Activated CD4-positive, alpha-beta T cell treated with anti-CD3 and anti-CD28 coated beads for 24 hours (primary cell): ENCODE results near the gene ELFN2.

Experiments used
- DNase-seq, 2 donors: peaks; one replicate each; pipeline ENCODE4 v3.0.0-alpha.2; 2020; ENCODE audit warnings: low read depth in 2 of 2

The ELFN2 gene

DNA sequence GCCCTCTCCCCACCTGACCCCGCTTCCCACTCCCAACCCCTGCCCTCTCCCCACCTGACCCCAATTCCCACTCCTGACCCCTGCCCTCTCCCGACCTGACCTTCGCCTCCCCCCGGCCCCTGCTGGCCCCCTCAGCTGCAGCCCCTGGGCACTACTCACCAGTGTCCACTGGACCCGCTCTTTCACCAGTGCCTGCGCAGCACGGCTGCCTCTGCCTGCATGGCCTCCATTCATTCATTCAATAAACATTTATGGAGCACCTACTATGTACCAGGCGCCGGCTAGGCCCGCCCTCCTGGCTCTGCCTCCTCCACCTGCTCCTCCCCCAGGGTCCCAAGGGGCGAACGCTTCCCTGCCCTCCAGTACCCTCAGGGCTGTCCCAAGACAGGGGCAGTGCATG lies 42.6 kb downstream of the ELFN2 start:
- DNase-seq: no peak

DNA sequence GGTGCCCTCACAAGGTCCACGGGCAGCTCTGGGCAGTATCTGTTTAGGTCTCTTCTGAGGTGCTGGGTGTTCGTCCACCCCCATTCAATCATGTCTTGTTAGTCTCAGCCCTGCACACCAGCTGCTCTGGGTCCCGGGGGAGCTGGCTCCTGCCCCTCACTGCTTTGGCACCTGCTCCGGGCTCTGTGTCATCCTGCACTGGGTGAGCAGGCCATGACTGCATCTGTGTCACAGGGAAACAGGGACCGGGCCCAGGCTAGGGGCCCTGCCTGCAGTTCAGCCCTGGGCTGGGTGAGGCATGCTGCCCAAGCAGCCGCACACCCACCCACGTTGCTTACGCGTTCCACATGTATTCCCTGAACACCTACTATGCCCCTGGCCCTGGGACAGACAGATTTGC lies 43.9 kb downstream of the ELFN2 start:
- no peak for DNase-seq

DNA sequence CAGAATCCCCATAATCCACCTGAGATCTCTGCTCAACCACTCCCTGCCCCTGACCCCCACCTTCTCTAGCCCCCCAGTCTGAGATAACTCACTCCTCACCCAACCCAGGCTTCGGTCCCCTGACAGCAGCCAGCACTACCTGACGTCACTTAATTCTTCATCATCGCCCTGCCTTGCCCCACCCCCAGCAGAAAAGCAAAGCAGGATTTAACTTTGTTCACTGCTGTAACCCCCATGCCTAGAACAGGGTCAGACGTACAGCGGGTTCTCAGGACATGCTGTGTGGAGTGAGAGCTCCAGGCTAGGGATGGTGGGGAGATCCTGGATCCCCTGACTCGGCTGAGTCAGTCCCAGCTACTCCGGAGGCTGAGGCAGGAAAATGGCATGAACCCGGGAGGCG lies 45.8 kb downstream of the ELFN2 start:
- no peak for DNase-seq

DNA sequence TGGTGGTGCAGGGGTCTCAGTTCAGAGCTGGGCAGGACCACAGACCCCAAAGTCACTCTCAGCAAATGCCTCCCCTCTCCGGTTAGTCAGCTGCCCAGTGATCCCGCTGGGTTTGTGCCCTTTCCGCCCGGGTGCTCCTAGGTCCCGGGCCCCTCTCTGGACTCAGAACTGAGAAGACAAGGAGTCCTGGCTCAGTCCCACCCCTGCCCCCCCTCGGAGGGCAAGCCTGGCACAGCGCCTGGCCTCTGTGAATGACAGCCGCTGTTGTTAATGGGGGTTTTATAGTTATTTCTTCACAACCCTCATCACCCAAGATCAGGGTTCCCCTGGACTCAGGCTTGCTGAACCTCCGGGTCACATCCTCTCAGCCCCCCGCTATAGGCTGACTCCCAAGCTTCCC lies 47.6 kb downstream of the ELFN2 start:
- DNase-seq: no peak

GRCh38 chr22:37379085-37379484 lies 48.2 kb downstream of the ELFN2 start:
- no peak for DNase-seq

DNA sequence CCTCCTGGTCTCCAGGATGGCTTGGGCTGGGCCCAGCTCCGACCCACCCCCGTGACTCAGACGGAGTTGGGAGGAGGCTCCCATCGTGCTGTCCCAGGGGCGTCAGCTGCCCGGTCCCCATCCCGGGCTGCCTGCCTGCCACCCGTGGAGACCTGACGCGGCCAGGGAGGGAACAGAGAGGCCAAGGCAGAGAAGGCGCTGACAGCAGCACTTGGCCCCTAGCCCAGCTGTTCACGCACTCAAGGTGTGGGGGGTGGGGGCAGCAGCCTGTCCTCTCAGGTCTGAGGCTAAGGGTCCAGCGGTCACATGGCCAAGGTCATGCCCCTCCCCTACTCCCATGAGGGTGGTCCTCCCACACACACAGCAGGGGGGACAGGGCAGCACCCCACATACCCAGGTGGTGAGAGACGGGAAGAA lies 48.6 kb downstream of the ELFN2 start:
- DNase-seq: no peak

GRCh38 chr22:37377927-37378326 lies 49.4 kb downstream of the ELFN2 start:
- no peak for DNase-seq

DNA sequence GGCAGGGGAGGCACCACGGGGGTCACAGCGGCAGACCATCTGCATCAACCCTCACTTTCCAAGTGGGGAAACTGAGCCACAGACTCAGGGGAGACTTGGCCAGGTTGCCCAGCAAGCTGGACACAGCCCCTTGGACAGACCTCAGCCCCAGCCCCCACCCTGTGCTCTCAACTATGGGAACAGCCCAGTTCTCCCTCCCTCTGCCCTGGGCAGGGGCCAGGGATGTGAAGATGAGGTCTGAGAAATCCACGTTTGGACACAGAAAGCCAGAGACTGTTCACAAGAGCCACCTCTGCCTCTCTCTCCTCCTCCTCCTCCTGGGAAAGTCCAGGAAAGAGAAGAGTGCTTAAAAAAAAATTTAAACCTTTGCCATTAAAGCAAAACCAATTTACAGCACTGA lies 50.1 kb downstream of the ELFN2 start:
- no peak for DNase-seq

GRCh38 chr22:37376643-37377042 lies 50.6 kb downstream of the ELFN2 start:
- no peak for DNase-seq

GRCh38 chr22:37375801-37376200 lies 51.5 kb downstream of the ELFN2 start:
- DNase-seq: no peak

- no peak for DNase-seq
These were observed 52.7 kb downstream of the ELFN2 start for GRCh38 chr22:37374571-37374970.

- DNase-seq: no peak
These were observed 53.8 kb downstream of the ELFN2 start for GRCh38 chr22:37373451-37373850.

GRCh38 chr22:37371911-37372310 lies 55.4 kb downstream of the ELFN2 start:
- no peak for DNase-seq

DNA sequence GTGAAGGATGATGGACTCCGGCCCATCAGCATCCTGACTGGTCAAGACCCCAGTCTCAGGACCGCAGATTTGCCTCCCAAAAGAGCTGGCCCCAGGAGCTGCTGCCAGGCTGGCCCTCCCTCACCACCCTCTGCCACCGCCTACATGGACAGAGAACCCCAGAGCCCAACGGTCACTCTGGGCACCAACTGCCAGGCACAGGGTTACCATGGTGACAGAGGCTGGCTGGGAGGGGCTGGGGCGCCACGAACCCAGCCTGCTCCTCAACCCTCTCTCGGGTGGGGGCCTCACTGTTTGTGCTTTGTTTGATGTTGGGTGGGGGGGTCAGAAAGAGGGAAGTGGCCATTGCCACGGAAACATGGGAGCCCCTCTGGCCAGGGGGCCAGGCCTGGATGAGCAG lies 55.8 kb downstream of the ELFN2 start:
- DNase-seq: no peak

DNA sequence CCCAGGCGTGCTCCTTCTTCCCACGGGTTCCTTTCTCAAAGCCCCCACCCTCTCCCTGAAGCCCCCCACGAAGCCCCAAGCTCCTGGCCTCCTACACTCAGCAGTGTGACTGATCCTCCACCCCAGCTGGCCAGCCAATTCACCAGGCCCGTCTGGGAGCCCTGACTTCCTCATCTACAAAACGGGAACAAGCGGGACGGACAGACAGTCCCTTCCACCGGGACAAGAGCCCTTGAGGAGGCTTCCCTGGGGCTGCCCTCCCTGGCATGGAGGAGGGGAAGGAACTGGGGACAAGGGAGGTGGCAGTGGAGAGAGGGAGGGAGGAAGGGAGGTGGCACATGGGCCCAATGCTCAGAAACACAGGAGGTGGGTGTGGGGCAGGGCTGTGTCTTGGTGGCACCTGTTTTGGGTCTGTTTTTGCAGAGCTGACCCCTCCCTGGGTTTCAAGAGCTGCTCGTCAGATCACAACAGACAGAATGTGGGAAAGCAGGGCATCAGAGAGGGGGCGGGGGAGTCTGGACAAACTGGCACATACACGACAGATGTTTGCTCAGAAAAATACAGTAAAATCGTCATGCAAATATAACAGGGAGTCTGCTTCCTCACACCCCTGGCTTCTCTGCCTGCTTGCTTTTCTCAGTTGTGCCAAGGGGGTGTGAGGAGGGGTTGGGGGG lies 56.8 kb downstream of the ELFN2 start:
- DNase-seq: no peak

DNA sequence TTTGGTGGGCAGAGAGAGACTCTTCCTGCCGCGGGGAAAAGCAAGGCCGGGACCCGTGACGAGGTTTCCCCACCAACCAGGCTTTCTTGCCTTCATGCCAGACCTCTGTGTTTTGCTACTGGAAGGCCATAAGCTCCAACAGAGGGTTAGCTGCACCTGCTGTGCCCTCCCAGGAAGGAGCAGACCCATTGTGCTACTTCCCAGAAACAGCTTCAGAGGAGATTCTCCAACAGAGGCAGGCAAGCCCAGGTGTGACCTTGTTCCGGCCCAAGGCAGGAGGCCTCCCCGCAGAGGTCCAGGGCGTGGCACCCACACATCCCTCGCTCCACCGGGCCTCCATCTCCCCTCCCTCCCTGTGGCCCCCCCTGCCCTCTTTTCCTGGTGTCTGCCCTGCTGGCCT lies 57.8 kb downstream of the ELFN2 start:
- DNase-seq: no peak

DNA sequence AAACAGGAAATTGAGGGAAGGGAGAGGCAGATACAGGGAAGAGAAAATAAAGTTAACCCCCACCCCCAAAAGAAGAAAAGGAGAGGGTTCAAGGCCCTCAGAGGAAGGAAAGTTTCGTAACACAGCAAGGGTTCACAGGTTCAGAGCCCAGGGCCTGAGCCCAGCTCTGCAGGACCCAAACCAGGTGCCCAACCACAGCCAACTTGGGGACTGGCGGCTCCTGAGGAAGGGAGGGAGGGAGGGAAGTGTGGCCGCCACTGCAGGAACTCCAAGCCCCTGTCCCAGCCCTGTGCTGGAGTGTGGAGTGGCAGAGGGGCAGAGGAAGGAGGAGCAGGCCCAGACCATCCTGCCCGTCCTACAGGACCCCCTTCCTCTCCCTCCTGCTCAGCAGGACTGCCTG lies 59.2 kb downstream of the ELFN2 start:
- DNase-seq: no peak

DNA sequence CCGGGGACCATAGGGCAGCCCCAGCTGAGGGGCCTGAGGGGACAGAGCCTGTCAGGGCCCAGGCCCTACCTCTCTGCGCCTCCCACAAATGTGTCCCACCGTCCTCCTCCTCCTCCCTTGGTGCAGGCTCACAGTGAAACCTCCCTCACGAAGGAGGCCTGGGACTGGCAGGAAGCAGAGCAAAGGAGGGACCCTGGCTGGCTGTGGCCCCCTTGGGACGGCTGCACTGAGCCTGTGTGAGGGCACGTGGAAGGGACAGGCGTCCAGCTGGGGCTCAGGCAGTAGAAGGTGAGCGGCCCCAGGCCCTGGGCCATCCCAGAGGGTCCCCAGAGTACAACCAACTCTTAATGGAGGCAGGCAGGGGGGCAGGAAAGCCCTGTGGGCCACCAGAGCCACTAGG lies 60.7 kb downstream of the ELFN2 start:
- no peak for DNase-seq

DNA sequence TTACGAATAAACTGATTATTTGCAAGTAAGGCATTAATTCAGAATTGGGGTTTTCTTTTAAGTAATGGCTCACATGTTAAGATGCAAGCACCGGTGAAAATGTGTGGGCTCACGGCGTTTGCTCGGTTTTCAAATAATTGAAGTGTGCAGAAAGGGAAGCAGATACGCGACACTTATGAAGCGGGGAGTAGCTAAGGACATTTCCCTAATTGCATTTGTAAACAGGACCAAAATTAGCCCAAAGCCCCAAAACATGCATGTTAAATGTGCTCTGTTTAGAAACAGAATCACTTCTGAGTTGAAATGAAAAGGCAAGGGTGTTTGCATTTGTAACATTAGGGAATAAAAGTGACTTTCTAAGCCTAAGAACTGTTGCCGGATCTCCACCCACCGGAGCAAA lies 61.3 kb downstream of the ELFN2 start:
- no peak for DNase-seq

GRCh38 chr22:37363261-37363992 lies 63.9 kb downstream of the ELFN2 start:
- DNase-seq: no peak

GRCh38 chr22:37362621-37363020 lies 64.7 kb downstream of the ELFN2 start:
- DNase-seq: no peak

DNA sequence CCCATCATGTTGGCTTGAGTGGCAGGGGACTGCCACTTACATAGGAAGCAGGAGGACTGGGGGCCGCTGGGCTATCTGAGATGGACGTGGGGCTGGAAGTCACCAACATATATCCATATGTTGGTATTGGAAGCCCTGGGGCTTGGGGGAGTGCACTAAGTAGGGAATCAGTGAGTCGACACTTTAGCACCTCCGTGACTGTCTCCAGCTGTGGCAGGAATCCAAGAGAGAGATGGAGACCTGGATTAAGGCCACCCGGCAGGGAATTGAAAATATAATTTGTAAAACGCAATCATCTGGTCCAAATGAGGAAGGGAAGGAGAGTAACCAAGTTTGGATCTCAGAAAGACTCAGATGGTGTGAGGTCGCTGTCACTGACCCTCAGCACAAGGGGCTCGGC lies 68.4 kb downstream of the ELFN2 start:
- no peak for DNase-seq

DNA sequence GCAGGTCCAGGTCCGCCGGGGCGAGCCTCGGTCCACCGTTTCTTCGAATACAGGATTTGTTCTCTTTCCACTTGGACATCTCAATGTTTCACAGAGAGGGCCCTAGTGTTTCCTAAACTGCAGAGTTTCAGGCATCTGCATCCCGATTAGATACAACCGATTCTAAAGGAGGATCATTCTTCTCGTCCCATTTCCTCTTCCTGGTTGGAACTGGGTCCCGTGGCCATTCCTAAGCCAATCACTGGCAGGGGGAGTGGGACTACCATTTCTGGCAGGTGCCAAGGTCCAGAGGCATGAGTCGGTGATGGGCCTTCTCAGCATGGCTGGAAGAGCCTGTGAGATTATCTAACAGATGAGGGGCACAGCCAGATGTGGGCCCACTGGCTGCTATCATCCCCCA lies 68.9 kb downstream of the ELFN2 start:
- DNase-seq: no peak
